GM18867 (cell line): Measurements from ENCODE around the gene ZNF384.

ENCODE experiments used
- ATAC-seq: cut with Tn5 transposase; IDR thresholded peaks from one replicate; pipeline ENCODE4 v1.9.1; 2021; ENCODE audit warnings: mild to moderate bottlenecking, moderate library complexity; ENCODE audit not compliant: unreplicated experiment

ZNF384 gene

GRCh38 chr12:6626654-6627283, 62.4 kb downstream of the ZNF384 start:
- no peak for ATAC-seq

- no peak for ATAC-seq
These were observed 68.3 kb downstream of the ZNF384 start for GRCh38 chr12:6620885-6621274.

- no peak for ATAC-seq
These were observed 68.9 kb downstream of the ZNF384 start for GRCh38 chr12:6620137-6620884.

GRCh38 chr12:6618483-6619225, 70.5 kb downstream of the ZNF384 start:
- ATAC-seq, result no peak
